ENCODE measurements around the gene MRPS25.

Gene MRPS25

GRCh38 chr3:15064835-15065549 is at the start of gene MRPS25:
Gene MRPS25 (minus strand): TSS chr3:15065315. CDS start chr3:15065194, 121 bp downstream.
- DNase-seq: peak; percentile 41

- no peak for DNase-seq
Observed at GRCh38 chr3:15113884-15114283, 48.8 kb upstream of the MRPS25 start.

GRCh38 chr3:15113471-15113870 is 48.4 kb upstream of the MRPS25 start:
- no peak for DNase-seq

GRCh38 chr3:15112011-15112410 is 46.9 kb upstream of the MRPS25 start:
- no peak for DNase-seq

GRCh38 chr3:15110206-15110605 is 45.1 kb upstream of the MRPS25 start:
- DNase-seq: no peak

- no peak for DNase-seq
Observed at GRCh38 chr3:15108869-15109268, 43.8 kb upstream of the MRPS25 start.

- no peak for DNase-seq
Observed at GRCh38 chr3:15108082-15108545, 43.0 kb upstream of the MRPS25 start.

- DNase-seq: no peak
Observed at GRCh38 chr3:15107075-15107947, 42.2 kb upstream of the MRPS25 start.

- DNase-seq: no peak
Observed at GRCh38 chr3:15102836-15103235, 37.7 kb upstream of the MRPS25 start.

GRCh38 chr3:15102256-15102655 is 37.1 kb upstream of the MRPS25 start:
- no peak for DNase-seq

- DNase-seq: no peak
Observed at GRCh38 chr3:15099364-15100098, 34.4 kb upstream of the MRPS25 start.

- peak; percentile 81 for DNase-seq
Observed at GRCh38 chr3:15098503-15099363, 33.6 kb upstream of the MRPS25 start, which contains the start of gene RBSN. Gene RBSN (minus strand): TSS chr3:15099148. CDS start chr3:15096120, 3,028 bp downstream.

GRCh38 chr3:15097891-15098290 is 32.8 kb upstream of the MRPS25 start:
- no peak for DNase-seq

- no peak for DNase-seq
Observed at GRCh38 chr3:15096046-15096445, 30.9 kb upstream of the MRPS25 start.

- DNase-seq: no peak
Observed at GRCh38 chr3:15094187-15094875, 29.2 kb upstream of the MRPS25 start.

GRCh38 chr3:15092686-15093085 is 27.6 kb upstream of the MRPS25 start:
- no peak for DNase-seq

GRCh38 chr3:15091575-15091974 is 26.5 kb upstream of the MRPS25 start:
- no peak for DNase-seq

GRCh38 chr3:15089201-15089600 is 24.1 kb upstream of the MRPS25 start:
- no peak for DNase-seq

- DNase-seq: no peak
Observed at GRCh38 chr3:15086699-15087098, 21.6 kb upstream of the MRPS25 start.

- DNase-seq: no peak
Observed at GRCh38 chr3:15086263-15086662, 21.1 kb upstream of the MRPS25 start.

- no peak for DNase-seq
Observed at GRCh38 chr3:15083252-15083651, 18.1 kb upstream of the MRPS25 start.
